Keratinocyte (primary cell): Measurements from ENCODE around the gene CDS1. TPM values are rescaled to one million over a fixed set of nuclear protein-coding genes. Genes with fewer than 3 reads are reported as not detected.

ENCODE experiments used
- DNase-seq: peaks from one replicate; pipeline ENCODE4 v3.0.0-alpha.2; 2011; ENCODE audit warnings: low read depth, missing footprints, low spot score
- FAIRE-seq: peaks from 2 replicates; lab custom pipeline; 2011; peaks lifted over from hg19 to GRCh38; lab: Jason Lieb, UNC
- H2AFZ ChIP-seq: 2 replicates; pipeline ENCODE4 v1.6.0; 2012; ENCODE audit warnings: low read length, control low read depth, inconsistent platforms; ENCODE audit not compliant: control insufficient read depth
- H3K27ac ChIP-seq: 2 replicates; pipeline ENCODE4 v1.5.1; 2011; ENCODE audit warnings: low read length; ENCODE audit not compliant: control insufficient read depth, insufficient read depth
- H3K27me3 ChIP-seq: 3 replicates; pipeline ENCODE4 v1.6.0; 2011; ENCODE audit warnings: low read length; ENCODE audit not compliant: control insufficient read depth, insufficient read depth; ENCODE audit errors: extremely low read depth
- H3K36me3 ChIP-seq, 2 experiments: 2 replicates in 1 of 2; 3 replicates in 1 of 2; pipeline ENCODE4 v1.5.1; 2011; ENCODE audit warnings: low read length in 2 of 2, mild to moderate bottlenecking in 1 of 2; ENCODE audit not compliant: control insufficient read depth in 2 of 2, insufficient read depth in 2 of 2; ENCODE audit errors: extremely low read depth in 1 of 2
- H3K4me1 ChIP-seq: 3 replicates; pipeline ENCODE4 v1.5.1; 2011; ENCODE audit warnings: low read length; ENCODE audit not compliant: control insufficient read depth, insufficient read depth; ENCODE audit errors: extremely low read depth
- H3K4me2 ChIP-seq: 3 replicates; pipeline ENCODE4 v1.6.0; 2011; ENCODE audit warnings: low read depth, low read length; ENCODE audit not compliant: control insufficient read depth, insufficient read depth; ENCODE audit errors: extremely low read depth
- H3K4me3 ChIP-seq, 3 experiments: fragments of 200-600 bp in 1 of 3; sonication (generic) in 1 of 3; 2 replicates in 2 of 3; 3 replicates in 1 of 3; pipeline ENCODE4 v1.5.1; 2011 to 2016; ENCODE audit warnings: low read length in 3 of 3, mild to moderate bottlenecking in 3 of 3, control low read depth in 2 of 3, inconsistent platforms in 1 of 3, low read depth in 1 of 3, mixed read lengths in 1 of 3, mixed run types in 1 of 3, moderate library complexity in 1 of 3; ENCODE audit not compliant: control insufficient read depth in 2 of 3, insufficient read depth in 2 of 3; ENCODE audit errors: extremely low read depth in 1 of 3
- H3K79me2 ChIP-seq: 2 replicates; pipeline ENCODE4 v1.6.0; 2012; ENCODE audit warnings: low read length; ENCODE audit not compliant: control insufficient read depth, insufficient read depth
- H3K9ac ChIP-seq: 3 replicates; pipeline ENCODE4 v1.6.0; 2011; ENCODE audit warnings: low read length; ENCODE audit not compliant: control insufficient read depth, insufficient read depth; ENCODE audit errors: extremely low read depth
- H3K9me1 ChIP-seq: 3 replicates; pipeline ENCODE4 v1.6.0; 2011; ENCODE audit warnings: low read length; ENCODE audit not compliant: control insufficient read depth, insufficient read depth; ENCODE audit errors: extremely low read depth
- H3K9me3 ChIP-seq: 2 replicates; pipeline ENCODE4 v1.5.1; 2012; ENCODE audit warnings: low read depth, low read length; ENCODE audit not compliant: control insufficient read depth
- H4K20me1 ChIP-seq: 3 replicates; pipeline ENCODE4 v1.6.0; 2011; ENCODE audit warnings: low read length; ENCODE audit not compliant: control insufficient read depth, insufficient read depth; ENCODE audit errors: extremely low read depth
- CTCF ChIP-seq, 3 experiments: IDR thresholded peaks in 1 of 3; conservative IDR thresholded peaks in 1 of 3; optimal IDR thresholded peaks in 1 of 3; 2 replicates in 2 of 3; 3 replicates in 1 of 3; pipeline versions ENCODE3 to v1.5.1; 2011; ENCODE audit warnings: low read length in 3 of 3, mild to moderate bottlenecking in 3 of 3, moderate library complexity in 2 of 3, control low read depth in 1 of 3, inconsistent platforms in 1 of 3; ENCODE audit not compliant: insufficient read depth in 2 of 3; ENCODE audit errors: extremely low read depth in 1 of 3
- EZH2 ChIP-seq: IDR thresholded peaks from one replicate; pipeline ENCODE4 v1.6.1; 2012; ENCODE audit warnings: inconsistent platforms, mild to moderate bottlenecking, low read length, moderate library complexity
- dilution Hi-C: fragments of 300-500 bp; cut with MboI; formaldehyde crosslinking; loops from one replicate; pipeline ENCODE4 v1.7.0; 2020; ENCODE audit warnings: low sequenced_read_pairs; ENCODE audit not compliant: extremely low pct_ligation_motif_present
- polyA plus RNA-seq, 5 experiments: library from polyadenylated mRNA; depleted of rRNA in 3 of 5; stranded (reverse) in 3 of 5; stranded (forward) in 1 of 5; unstranded in 1 of 5; fragments of >200 nt; gene quantifications; 1 replicate in 1 of 5; 2 replicates in 3 of 5; 3 replicates in 1 of 5; pipeline versions ENCODE4 v1.2.1 to v1.2.3, GENCODE V29; 2011 to 2012; ENCODE audit warnings: missing spikeins in 2 of 5, low read depth in 1 of 5, low replicate concordance in 1 of 5

CDS1 gene
- polyA plus RNA-seq, 1 donor (not counting 4 experiments of a cell fraction or from before 2014, with no cell fraction given): 21.7 TPM

- dilution Hi-C loops: no loop called here
- no peaks in the 10 kb centered on the region for H3K4me1 ChIP-seq
- TF ChIP-seq CTCF (optimal IDR thresholded peaks at IDR 0.05 in 1 of 3, IDR thresholded peaks at IDR 0.05 in 1 of 3, conservative IDR thresholded peaks at IDR 0.05 in 1 of 3; ENCODE audit: extremely low read depth in 1 of 3, insufficient read depth in 2 of 3, low read length in 3 of 3) (no peak), EZH2 (no peak)
Measured at GRCh38 chr4:84565951-84566350, 17.0 kb upstream of the CDS1 start.

GRCh38 chr4:84568496-84568895 lies 14.4 kb upstream of the CDS1 start:
- dilution Hi-C loops: no loop called here
- no peaks in the 10 kb centered on the region for H4K20me1 ChIP-seq
- no peak overlapping the region for H3K4me2 ChIP-seq
- peaks cover 5% of the 10 kb centered on the region for H3K4me1 ChIP-seq
- H2AFZ ChIP-seq: no peak overlapping the region
- H3K4me3 ChIP-seq: no peak overlapping the region
- DNase-seq (no peak), FAIRE-seq (no peak)
- no peaks in the 10 kb centered on the region for H3K36me3 ChIP-seq
- no peaks in the 10 kb centered on the region for H3K27me3 ChIP-seq
- H3K9me3 ChIP-seq: no peaks in the 10 kb centered on the region
- no peaks in the 10 kb centered on the region for H3K9me1 ChIP-seq
- H3K79me2 ChIP-seq: no peaks in the 10 kb centered on the region
- H3K27ac ChIP-seq: no peak overlapping the region
- no peak overlapping the region for H3K9ac ChIP-seq
- no peak for TF ChIP-seq EZH2
- TF ChIP-seq CTCF (optimal IDR thresholded peaks at IDR 0.05 in 1 of 3, IDR thresholded peaks at IDR 0.05 in 1 of 3, conservative IDR thresholded peaks at IDR 0.05 in 1 of 3; ENCODE audit: extremely low read depth in 1 of 3, insufficient read depth in 2 of 3, low read length in 3 of 3): no peak

More at GRCh38 chr4:84565951-84566350, 17.0 kb upstream of the CDS1 start:
- no peak overlapping the region for H3K27ac ChIP-seq
- no peak overlapping the region for H3K4me2 ChIP-seq
- no peak overlapping the region for H3K4me3 ChIP-seq
- H3K79me2 ChIP-seq: no peaks in the 10 kb centered on the region
- H3K9ac ChIP-seq: no peak overlapping the region
- no peaks in the 10 kb centered on the region for H3K9me3 ChIP-seq
- H3K36me3 ChIP-seq: no peaks in the 10 kb centered on the region
- H3K9me1 ChIP-seq: no peaks in the 10 kb centered on the region
- no peak for DNase-seq
- H3K27me3 ChIP-seq: no peaks in the 10 kb centered on the region
- FAIRE-seq: no peak
- no peak overlapping the region for H2AFZ ChIP-seq
- no peaks in the 10 kb centered on the region for H4K20me1 ChIP-seq
